ENCODE data around the gene DHRS7C.
"Not testable (repeated sequence)": the region's sequence is repeated elsewhere in the genome, so short reads cannot be mapped to it uniquely, and the experiment has no call there.

DHRS7C gene

DNA sequence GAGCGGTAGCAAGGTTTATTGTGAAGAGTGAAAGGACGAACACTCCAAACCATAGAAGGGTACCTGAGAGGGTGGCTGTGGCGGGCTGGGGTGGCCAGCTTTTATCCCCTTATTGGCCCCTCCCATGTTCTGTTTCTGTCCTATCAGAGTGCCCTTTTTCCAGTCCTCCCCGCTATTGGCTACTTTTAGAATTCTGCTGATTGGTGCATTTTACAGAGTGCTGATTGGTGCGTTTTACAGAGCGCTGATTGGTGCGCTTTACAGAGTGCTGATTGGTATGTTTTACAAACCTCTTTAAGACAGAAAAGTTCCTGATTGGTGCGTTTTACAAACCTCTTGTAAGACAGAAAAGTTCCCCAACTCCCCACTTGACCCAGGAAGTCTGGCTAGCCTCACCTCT is 18.0 kb upstream of the DHRS7C start:
- DNase-seq: no peak

DNA sequence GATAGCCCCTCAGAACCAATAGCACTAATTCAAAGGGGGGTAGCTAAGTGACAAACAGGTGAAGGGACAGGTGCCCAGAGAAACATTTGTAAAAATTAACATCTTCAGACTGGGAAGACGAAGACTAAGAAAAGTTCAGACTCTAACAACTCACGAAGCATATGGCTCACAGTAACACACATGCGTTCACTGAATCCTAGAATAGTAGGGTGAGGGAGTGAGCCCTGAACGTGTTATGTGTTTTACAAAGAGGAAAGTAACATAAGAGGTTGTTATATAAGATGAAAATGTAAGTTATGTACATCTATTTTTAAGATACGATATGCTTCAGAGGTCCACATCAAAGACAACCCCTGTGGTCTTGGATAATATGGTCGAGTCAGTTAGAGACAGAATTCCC is 15.3 kb upstream of the DHRS7C start:
- DNase-seq: no peak

DNA sequence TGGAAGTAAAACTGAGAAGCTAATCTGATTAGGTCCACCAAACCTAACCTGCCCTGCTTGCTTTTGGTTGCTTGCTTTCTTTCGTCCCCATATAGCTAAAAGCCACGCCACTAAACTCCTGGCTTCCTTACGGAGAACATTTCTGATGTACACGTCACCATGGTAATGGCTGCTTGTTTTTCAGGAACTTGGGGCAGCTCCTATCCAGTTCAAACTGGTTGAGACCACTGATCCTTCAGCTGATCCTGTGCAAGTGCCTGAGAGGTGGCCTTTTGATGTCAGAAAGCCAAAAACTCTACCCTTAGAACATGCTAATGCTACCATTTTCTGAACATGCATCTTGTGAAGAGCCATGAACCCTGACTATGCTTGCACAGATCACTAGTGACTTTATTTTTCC is 14.4 kb upstream of the DHRS7C start:
- DNase-seq: no peak

DNA sequence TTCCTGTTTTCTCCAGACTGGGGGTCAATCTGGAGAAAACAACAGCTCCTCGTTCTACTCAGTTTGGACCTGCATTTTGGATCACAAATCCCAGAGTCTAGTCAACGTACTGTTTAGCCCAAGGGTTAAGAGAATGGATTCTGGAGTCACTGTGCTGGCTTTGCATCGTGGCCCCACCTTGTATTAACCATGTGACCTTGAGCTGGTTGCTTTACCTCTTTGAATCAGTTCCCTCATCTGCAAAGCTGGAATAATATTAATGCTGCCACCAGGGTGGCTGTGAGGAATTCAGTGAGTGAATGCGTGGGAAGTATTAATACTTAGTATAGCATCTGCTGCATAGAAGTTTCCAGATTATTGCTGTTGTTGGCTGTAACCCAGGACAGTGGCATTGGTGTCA is 11.3 kb upstream of the DHRS7C start:
- DNase-seq: no peak

DNA sequence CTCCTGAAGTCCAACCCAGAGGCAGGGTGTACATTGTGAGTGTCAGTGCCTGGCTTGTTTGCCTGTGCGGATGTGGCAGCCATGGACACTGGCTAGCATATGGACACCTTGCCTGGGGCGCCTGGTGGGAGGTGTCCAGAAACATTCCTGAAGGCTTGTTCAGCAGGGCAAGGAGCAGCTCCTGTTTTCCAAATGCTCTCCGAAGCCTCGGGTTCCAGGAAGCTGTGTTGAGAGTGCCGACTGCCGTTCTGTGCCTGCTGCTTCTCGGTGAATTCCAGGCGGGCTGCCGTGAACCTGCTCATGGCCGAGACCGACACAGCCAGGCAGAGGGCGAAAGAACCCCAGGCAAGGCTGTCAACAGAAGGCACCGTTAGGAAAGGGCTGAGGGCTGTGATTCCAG is 10.9 kb upstream of the DHRS7C start:
- no peak for DNase-seq

DNA sequence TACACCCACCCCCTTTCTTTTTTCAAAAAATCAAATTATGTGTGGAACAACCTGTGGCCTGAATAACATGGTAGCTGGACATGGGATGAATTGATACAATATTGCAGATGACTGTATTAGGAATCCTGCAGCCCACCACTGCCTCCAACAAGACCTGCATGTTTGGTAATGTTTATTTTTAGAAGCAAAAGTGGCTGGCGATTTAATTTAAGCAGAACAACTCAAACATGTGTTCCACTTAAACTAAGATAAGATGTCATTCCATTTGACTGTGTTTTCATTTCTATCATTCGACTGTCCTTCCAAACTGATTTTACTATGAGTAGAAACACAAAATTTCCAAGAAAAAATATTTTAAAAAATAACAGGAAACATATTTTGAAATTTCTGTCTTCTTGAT is 10.1 kb upstream of the DHRS7C start:
- no peak for DNase-seq

DNA sequence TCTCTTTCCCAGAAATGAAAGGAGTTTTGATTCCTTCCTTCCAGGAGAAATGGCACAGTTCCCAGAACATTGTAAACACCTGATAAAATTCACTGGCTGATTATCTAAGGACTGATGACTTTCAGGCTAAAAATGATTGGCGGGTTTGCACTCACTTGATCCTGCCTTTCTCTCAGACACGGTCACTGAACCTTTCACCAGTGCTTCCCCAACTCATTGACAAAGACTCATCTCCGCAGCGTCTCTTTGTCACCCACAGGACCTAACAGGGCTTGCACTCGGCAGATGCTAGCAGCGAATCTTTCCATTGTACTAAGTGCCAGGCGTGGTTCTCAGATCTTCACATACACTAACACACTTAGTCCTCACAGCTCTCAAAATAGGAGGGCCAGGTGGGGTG is 7.3 kb upstream of the DHRS7C start:
- DNase-seq: no peak

DNA sequence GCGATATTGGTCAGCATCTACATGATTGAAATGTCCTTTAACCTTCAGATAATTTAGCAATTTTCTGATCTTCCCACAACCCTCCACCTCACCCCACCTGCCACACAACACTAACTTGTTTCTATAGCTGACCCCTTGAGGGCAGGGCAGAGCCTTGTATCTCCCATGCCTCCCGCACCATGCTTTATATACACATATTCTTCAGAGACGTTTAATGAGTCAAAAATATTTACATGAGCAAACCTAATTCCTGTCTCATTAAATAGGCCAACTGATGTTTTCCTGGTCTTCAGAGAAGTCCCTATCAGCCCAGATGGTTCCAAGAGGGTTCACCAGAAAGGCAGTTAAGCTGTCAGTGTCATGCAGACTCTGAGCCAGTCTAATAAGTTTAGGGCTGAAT is 6.6 kb upstream of the DHRS7C start:
- DNase-seq: no peak

DNA sequence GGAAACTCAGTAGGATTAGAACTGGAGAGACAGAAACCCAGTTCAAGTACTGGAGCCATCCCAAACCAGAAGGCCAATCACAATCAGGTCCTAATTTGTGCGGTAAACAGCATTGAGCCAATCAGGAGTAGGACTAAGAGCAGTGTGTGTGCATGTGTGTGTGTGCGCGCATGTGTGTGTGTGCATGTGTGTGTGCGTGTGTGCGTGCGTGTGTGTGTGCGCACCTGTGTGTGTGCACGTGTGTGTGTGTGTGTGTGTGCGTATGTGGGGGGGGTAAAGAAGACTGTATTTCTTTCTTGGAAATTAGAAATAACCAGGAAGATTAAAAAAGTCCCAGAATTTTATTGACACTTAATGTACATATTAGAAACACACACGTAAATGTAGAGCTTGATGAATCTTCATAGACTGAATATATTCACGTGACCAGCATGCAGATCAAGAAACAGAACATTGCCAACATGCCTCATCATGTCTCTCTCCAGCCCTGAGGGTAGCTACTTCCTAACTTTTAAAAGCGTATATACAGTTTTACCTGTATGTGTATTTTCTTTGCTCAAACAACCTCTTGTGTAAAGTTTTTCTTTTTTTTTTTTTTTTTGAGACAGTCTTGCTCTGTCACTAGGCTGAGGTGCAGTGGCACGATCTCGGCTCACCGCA is 919 bp upstream of the DHRS7C start:
- no peak for DNase-seq

DNA sequence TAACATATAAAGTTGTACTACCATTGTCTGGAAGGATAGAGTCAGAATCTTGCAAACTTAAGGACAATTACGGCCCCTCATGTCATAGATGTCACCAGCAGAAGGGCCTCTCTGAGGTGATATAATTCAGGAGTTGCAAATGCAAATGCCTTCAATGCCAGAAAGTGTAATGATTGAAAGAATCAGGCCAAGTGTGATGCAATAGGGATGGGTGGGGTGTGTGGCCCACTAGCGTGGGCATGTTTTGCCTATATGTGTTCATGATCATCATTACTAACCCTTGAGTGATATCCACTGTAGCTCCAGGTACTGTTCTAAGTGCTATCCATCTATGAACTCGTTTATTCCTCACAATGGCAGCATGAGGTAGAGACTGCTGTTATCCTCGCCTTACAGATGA is 1.1 kb downstream of the DHRS7C start:
- DNase-seq: no peak

DNA sequence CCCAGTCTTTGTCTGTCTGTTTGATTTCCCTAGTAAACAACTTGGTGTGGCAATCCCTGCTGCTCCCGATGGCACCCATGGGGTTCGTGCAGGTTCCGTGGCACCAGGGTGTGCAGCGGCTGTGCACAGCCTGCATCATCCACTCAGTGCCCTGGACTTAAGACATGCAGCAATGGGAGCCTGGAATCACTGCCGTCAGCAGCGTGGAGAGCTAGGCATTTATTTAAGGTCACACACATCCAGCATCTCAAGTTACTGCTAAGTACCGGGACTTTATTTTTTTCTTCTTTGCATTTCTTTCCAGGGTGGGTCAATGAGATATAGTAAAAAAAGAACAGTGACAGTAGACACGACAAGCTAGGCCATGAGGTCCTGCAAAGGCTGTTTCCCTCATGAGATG is 2.8 kb downstream of the DHRS7C start:
- no peak for DNase-seq

DNA sequence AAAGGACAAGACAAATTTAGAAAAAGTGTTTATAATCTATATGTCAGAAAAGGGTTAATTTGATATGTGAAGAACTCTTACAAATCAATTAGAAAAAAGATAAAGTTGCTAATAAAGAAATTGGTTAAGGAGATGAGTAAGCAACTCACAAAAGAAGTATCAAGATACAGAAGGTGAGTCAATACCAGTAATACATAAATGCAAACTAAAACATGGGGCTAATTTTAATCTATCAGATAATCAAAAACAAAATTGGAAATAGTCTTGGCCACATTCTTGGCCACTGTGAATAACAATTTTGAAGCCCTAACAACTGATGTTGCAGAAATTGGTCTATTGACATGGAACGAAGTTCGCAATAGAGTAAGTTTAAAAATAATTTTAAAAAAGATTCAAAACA is 6.8 kb downstream of the DHRS7C start:
- no peak for DNase-seq

DNA sequence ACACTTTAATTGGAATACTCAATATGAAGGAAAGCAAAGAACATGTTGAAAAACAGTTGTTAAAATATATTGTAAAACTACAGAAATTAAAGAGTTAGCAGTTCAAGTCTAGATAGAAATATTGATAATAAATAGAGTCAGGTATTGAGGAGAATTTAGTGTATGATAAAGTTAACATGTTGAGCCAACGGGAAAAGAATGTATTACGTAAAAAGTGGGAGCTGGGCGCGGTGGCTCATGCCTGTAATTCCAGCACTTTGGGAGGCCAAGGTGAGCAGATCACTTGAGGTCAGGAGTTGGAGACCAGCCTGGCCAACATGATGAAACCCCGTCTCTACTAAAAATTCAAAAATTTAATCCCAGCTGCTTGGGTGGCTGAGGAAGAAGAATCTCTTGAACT is 7.9 kb downstream of the DHRS7C start:
- DNase-seq: not testable (repeated sequence)

DNA sequence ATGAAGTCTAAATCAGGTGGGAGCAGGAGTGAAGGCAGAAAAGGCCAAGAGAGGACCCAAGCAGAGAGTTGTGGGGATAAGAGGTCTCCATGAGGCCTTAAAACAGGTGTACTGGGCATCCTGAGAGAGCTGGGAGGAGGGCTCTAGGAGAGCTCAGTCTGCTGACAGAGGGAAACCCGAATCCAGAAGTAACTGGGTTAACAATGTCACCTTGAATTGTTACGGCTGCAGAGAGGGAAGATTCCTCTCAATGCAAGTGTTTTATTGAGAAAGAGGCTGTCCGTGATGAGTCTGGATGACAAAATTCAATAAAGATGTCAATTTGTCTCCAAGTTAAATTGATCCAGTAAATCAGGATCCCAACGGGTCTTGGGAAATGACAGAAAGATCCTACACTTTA is 8.3 kb downstream of the DHRS7C start:
- no peak for DNase-seq

DNA sequence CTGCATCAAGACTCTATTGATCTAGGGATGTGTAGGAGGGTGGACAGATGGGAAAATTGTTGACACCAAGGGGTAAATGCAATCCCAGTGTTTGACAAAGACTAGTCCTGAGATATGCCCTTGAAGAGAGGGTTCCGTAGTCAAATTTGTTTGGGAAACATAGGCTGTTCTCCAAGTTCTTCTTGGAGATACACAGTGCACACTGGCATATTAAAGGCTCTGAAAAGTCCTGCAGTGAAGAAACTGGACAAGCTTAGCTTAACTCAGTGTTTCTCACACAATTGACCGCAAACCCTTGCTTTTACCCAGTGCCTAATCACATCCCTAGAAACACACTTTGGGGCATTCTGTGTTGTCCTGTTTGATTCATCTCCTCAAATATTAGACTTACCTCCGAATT is 10.8 kb downstream of the DHRS7C start:
- no peak for DNase-seq

DNA sequence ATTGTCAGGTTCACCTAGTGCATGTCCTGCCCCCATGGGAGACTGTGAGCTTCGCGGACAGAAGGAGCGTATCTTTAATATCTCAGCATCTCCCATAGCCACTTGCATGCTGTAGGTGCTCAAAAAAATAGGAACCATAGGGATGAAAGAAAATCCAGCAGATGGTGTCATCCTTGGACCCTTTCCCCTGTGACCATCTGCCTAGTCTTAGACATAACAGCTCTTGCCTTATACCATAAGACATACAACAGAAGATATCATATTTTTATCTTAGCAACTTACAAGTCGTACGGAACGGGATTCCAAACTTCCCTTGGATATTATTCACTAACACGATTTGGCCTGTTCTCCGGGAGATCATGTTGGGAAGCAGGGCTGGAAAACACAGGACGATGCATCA is 14.5 kb downstream of the DHRS7C start:
- DNase-seq: no peak

DNA sequence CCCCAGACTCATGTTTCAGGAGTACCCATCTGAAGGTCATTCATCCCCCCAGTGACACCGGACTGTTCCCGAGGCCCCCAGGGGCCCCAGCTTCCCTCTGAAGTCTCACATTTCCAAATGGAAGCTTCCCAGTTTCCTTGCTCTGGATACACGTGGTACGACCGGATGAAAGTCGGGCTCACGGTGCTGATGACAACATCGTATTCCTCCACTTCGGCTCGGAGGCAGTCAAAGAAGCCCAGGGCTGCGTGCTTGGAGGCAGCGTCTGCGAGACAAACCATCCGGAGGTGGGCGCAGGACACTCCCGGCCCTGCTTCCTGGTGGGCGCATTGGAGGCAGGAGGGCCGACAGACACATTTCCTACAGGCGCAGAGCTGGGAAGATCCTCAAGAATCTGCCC is 18.7 kb downstream of the DHRS7C start:
- no peak for DNase-seq

DNA sequence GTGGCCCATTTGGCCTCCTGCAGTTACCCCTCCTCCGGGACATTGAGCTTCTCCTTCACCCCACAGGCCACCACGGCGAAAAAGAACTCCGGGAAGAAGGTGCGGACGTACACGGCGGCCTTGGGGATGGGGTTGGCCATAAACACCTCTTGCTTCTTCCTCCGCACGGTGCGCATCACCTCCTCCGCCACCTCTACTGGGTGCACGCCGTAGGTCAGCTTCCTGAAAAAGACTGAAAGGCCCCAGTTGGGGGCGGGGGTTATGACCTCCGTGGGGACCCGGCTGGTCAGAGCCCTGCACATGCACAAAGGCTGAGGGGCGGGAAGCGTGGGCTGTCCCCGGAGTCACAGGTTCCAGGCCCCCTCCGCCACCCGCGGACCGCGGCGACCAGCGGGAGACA is 19.9 kb downstream of the DHRS7C start:
- no peak for DNase-seq

DNA sequence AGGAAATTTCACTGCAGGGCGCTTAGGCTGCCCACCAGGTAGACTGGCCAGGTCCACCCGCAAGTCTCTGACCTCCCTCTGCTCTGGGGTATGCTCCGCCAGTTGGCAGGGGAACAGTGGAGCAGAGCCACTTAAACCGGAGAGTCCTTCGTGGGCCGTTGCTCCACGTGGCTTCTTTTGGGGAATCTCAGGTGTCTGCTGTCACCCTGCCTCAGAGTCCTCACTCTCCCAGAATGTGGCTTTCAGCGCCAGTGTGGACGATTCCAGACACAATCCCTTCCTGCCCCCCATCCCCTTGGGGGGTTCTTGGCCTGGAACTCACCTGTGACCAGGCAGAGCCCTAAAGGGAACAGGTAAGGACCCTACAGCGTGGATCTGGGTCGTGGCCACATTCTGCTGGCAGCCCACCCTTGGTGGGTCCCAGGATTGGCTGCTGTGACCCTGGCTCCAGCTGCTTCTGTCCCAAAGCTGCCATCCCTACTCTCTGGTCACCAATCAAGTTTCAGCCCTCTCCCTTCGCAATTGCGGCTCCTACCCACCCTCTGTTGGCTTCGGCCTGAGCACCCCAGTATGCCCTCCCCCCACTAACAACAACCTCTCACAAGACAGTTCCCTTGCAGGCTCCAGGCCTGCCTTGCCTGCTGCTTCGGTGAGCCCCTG is 22.2 kb downstream of the DHRS7C start:
- DNase-seq: no peak

DNA sequence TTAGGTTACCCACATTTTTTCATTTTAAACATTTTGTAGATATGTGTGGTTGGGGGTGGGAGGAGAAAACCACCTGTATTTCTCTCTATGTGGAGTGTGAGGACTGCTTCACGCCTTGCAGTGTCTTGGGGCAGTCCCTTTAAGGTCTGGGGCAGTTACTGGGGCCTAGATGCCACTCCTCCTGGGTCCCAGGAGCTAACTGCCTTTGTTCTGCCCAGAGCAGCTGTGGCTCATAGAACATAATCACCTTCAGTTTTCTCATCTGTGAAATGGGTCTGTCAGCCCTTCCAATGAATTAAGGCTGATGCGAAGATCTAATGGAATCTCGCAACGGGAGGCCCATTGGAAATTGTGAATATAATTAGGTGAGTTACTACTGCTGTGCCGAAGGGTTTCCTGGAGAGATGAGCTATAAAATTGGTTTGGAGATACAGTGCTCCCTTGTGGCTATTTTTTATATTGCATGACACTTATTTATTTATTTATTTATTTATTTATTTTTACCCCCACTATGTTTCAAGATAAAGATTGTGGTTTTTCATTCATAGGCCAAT is 22.9 kb downstream of the DHRS7C start:
- DNase-seq: no peak

DNA sequence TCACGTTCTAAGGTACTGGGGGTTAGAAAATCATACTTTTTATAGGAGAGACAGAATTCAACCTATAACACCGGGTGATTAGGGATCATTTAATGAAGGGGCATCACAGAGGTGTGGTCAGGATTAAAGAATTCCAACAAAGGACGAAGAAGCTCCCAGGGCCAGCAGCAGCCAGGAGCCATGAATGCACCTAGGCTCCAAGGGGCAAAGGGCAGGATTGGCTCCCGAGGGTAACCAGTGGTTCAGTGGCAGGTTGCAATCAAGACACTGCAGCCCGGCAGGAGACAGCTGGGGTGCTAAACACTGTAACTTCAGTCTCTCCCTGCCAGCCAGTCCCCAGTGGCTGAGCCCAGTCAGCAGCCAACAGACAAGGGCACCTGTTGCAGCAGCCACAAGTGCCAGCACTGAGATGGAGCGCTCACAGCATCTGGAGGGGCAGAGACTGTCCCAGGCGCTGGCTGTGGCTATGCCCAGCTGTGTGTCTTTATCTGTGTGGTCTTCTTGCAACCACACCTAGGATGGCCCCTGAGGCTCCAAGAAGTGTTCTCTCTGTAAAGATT is 23.9 kb downstream of the DHRS7C start:
- no peak for DNase-seq

DNA sequence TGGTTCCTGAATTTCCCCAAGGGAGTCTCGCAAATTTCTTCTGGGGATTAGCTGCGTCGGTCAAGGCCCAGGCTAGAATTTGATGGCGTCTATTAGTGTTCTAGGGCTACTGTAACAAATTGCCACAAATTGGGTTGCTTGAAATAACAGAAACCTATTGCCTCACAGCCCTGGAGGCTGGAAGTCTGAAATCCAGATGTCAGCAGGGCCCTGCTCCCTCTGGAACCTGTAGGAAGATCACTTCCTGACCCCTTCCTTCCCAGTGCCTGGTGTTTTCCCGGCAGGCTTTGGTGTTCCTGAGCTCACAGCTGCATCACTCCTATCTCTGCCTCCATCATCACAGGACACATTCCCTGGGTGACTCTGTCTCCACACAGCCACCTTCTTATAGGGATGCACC is 24.4 kb downstream of the DHRS7C start:
- DNase-seq: no peak

DNA sequence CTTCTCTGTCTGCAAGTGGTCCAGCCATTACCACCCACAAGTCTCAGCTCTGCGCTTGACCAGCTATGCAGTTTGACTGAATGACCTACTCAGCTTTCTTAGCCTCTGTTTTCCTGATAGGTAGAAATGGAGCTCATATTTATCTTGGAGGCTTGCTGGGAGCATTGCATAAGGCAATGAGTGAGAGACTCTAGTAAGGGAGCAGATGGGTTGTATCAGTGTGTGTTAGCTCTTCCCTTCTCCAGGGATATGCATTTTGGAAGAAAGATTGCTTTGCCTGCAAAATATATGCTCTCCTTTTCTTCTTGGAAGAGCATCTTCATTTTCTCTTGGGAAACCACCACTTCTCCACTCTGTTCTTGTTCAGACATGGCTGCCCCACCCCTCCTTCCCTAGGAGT is 26.1 kb downstream of the DHRS7C start:
- no peak for DNase-seq

DNA sequence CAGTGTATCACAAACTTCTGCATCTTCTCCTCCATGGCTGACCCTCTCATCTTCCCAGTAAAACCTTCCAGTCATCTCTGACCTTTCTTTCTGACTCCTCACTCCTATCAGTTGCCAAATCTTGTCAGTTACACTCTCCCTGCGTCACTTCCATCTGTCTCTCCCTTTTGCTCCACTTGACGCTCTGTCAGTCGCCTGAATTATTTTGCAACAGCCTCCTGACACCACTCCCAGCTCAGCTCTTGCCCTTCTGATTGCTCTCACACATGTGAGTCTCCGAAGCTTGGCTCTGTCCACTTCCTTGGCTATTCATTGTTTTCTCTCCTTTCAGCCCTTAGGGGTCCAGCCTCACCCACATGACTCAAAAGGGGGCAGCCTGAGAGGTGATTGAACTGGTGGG is 27.7 kb downstream of the DHRS7C start:
- DNase-seq: no peak

DNA sequence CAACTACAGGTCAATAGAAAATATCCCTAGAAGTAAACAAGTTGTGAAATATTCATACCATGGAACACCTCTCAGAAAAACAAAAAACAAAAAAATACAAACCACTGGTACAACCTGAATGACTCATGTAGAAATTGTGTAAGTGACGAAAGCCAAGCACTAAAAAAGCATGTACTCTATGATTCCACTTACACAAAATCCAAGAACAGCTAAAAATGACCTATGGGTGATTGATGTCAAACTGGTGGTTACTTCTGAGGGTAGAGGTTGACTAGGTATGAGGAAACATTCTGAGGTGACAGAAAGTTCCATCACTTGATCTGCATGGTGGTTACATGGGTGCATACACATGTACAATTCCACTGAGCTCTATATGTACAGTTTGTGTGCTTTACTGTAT is 31.1 kb downstream of the DHRS7C start:
- no peak for DNase-seq
